HG02571 (cell line): ENCODE measurements around the gene SYT3.
"Not testable (repeated sequence)": the region's sequence is repeated elsewhere in the genome, so short reads cannot be mapped to it uniquely, and the experiment has no call there.

Experiments
- ATAC-seq: cut with Tn5 transposase; IDR thresholded peaks from one replicate; pipeline ENCODE4 v1.9.1; 2021; ENCODE audit warnings: mild to moderate bottlenecking, moderate library complexity; ENCODE audit not compliant: unreplicated experiment

The SYT3 gene

GRCh38 chr19:50606059-50606836 lies 33.4 kb downstream of the SYT3 start:
- not testable (repeated sequence) for ATAC-seq

DNA sequence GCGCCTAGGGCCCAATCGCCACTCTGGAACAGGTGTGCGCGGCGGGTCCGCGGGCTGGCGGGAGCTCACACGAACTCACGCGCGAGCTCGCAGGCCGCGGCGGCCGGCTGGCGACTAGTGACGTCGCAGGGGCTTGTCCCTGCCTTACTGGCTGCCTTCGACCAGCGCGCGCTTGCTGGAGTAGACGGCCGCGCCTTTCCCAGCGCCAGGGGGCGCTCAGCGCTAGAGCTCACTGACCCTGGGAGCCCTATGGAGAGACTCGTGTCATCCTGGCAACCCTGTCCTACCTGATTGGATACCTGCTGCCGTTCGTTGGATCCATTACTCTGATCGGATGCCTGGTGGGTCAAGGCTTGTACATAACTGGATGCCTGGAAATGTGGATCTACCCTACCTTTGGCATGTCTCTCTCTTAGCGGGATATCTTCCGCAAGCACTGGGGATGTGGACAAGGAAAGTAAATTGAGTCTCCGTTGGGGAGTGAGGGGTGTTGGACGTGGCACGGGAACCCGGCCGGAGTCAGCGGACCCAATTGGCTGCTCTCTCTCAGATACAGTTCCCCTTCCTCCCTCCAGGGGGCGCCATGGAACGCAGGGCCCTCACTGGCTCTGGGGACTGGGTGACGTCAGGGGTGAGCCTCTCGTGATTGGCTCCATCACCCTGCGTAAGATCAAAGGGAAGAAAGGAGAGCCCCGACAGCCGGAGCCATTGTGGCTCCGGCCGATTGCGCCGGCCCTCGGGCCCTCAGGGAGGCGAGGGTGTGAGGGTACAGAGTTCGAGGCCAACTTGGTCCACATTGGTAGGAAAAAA lies 35.2 kb downstream of the SYT3 start:
- ATAC-seq, result not testable (repeated sequence)

GRCh38 chr19:50602935-50603334 lies 36.7 kb downstream of the SYT3 start:
- no peak for ATAC-seq

DNA sequence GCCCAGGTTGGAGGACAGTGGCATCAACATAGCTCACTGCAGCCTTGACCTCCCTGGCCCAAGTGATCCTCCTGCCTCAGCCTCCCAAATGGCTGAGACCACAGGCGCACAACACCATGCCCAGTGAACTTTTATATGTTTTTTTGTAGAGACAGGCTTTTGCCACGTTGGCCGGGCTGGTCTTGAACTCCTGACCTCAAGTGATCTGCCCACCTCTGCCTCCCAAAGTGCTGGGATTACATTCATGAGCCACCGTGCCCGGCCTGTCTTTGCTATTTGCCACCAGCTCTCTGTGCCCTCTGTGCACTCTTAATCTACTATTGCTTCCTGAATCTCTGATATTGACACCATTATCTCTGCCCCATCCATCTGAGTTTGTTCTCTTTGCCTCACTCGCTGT lies 37.2 kb downstream of the SYT3 start:
- ATAC-seq, result no peak

DNA sequence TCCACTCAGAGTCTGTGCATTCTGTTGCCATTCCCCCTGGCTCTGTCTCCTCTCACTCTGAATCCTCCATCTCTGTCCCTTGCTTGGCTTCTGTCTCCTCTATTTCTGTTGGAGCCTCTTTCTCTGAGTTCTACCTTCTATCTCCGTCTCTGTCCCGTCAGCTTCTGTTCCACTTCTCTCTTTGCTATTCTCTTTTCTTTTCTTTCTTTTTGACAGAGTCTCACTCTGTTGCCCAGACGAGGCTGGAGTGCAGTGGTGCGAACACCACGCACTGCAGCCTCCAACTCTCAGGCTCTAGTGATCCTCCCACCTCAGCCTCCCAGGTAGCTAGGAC lies 37.6 kb downstream of the SYT3 start:
- no peak for ATAC-seq

GRCh38 chr19:50601407-50602088 lies 38.1 kb downstream of the SYT3 start:
- no peak for ATAC-seq

- no peak for ATAC-seq
Observed at GRCh38 chr19:50599427-50599826, 40.3 kb downstream of the SYT3 start.

GRCh38 chr19:50590191-50590590 lies 49.5 kb downstream of the SYT3 start:
- ATAC-seq, result no peak

DNA sequence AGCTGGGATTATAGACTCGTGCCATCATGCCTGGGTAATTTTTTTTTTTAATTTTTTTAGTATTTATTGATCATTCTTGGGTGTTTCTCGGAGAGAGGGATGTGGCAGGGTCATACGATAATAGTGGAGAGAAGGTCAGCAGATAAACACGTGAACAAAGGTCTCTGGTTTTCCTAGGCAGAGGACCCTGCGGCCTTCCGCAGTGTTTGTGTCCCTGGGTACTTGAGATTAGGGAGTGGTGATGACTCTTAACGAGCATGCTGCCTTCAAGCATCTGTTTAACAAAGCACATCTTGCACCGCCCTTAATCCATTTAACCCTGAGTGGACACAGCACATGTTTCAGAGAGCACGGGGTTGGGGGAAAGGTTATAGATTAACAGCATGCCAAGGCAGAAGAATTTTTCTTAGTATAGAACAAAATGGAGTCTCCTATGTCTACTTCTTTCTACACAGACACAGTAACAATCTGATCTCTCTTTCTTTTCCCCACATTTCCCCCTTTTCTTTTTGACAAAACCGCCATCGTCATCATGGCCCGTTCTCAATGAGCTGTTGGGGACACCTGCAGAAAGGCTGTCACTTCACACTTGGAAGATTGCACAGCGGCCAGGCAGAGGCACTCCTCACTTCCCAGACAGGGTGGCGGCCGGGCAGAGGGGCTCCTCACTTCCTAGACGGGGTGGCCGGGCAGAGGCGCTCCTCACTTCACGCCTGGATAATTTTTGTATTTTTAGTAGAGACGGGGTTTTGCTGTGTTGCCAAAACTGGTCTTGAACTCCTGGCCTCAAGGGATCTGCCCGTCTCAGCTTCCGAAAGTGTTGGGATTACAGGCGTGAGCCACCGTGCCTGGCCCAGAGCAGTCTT lies 57.7 kb downstream of the SYT3 start:
- ATAC-seq, result not testable (repeated sequence)

DNA sequence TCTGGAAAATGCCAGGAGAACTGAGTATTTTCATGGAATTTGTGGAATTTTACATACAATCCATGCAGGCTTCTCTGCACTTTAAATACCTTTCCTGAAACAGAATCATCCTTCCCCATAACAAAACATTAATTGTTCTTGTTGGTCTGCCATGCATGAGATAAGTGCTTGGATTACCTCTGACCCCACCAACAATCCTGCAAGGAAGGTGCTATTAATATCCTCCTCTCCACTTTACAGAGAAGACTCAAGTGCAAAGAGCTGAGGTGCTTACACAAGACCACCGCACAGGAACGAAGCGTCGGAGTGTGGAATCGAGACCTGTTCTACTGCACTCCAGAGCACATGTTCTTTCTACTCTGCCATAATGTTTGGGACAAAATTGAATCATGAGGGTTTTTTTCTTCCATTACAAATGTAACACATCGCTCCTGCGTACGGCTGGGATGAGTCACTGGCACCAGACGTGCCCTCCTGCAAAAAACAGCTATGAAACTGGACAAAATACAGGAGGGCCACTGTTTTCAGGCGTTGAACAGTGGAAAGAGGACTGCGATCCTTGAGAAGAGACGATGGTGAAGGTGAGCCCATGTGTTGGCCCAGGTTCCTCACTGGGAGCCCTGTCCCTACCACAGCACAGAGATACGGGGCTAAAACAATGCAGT lies 58.6 kb downstream of the SYT3 start:
- no peak for ATAC-seq

GRCh38 chr19:50580240-50580639 lies 59.4 kb downstream of the SYT3 start:
- ATAC-seq, result no peak

- ATAC-seq, result not testable (repeated sequence)
Observed at GRCh38 chr19:50576769-50577168, 62.9 kb downstream of the SYT3 start.

DNA sequence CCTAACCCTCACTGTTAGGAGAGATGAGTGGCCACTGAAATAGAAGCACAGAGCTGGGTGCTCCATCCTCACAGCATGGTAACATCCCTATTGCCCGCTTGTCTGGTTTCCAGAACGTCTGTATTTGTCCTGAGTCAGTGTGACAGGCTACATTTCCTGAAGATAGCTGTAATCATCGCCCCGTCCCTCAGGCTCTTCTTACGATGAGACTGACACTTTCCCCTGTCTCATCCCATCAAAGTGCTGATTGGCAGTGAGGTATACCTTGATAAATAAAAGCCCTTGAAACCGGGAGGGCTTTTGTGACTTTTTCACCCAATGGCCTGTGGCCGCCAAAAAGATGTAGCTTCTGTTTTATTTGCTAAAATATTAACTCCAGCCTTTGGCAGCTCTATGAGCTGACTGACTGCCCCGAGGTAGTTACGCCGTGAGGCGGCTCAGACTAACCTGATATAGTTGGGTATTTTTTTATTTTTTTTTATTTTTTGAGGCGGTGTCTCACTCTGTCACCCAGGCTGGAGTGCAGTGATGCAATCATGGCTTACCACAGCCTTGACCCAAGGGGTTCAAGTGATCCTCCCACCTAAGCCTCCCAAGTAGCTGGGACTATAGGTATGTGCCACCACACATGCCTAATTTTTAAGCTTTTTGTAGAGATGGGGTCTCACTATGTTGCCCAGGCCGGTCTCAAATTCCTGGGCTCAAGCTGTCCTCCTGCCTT lies 65.8 kb downstream of the SYT3 start:
- ATAC-seq, result no peak
